Trophoblast cell (in vitro differentiated cells and primary cell): ENCODE results near the gene LANCL2.
A peak's percentile ranks its signal among the peaks of the same experiment; 100 is the strongest.

ENCODE experiments used
- DNase-seq, 2 donors: peaks; one replicate each; pipeline ENCODE4 v3.0.0-alpha.2; 2016
- H2AFZ ChIP-seq: 2 replicates; pipeline ENCODE4 v1.6.1; 2013; ENCODE audit warnings: low read length, moderate library complexity, mild to moderate bottlenecking; ENCODE audit not compliant: insufficient read depth, poor library complexity
- H2AK5ac ChIP-seq: 2 replicates; pipeline ENCODE4 v1.6.1; 2013; ENCODE audit warnings: mild to moderate bottlenecking, low read length
- H2BK120ac ChIP-seq: 2 replicates; pipeline ENCODE4 v1.6.1; 2013; ENCODE audit warnings: low read length, mild to moderate bottlenecking, moderate library complexity; ENCODE audit not compliant: insufficient read depth, poor library complexity
- H2BK12ac ChIP-seq: 2 replicates; pipeline ENCODE4 v1.6.1; 2013; ENCODE audit warnings: mild to moderate bottlenecking, low read length, moderate library complexity
- H2BK5ac ChIP-seq: 2 replicates; pipeline ENCODE4 v1.6.1; 2013; ENCODE audit warnings: low read length, low read depth, moderate library complexity, mild to moderate bottlenecking; ENCODE audit not compliant: poor library complexity
- H3K14ac ChIP-seq: 2 replicates; pipeline ENCODE4 v1.6.1; 2013; ENCODE audit warnings: mild to moderate bottlenecking, low read length
- H3K18ac ChIP-seq: 2 replicates; pipeline ENCODE4 v1.6.1; 2013; ENCODE audit warnings: mild to moderate bottlenecking, low read length
- H3K23ac ChIP-seq: 2 replicates; pipeline ENCODE4 v1.6.1; 2013; ENCODE audit warnings: low read length
- H3K27ac ChIP-seq: 2 replicates; pipeline ENCODE4 v1.5.1; 2013; ENCODE audit warnings: low read depth, mild to moderate bottlenecking, inconsistent platforms, low read length, moderate library complexity
- H3K27me3 ChIP-seq: 2 replicates; pipeline ENCODE4 v1.6.1; 2013; ENCODE audit warnings: inconsistent platforms, mild to moderate bottlenecking, low read length, moderate library complexity; ENCODE audit not compliant: insufficient read depth
- H3K36me3 ChIP-seq, 2 experiments: 1 replicate in 1 of 2; 2 replicates in 1 of 2; pipeline ENCODE4 v1.6.1; 2013; ENCODE audit warnings: low read length in 2 of 2, mild to moderate bottlenecking in 2 of 2, moderate library complexity in 1 of 2; ENCODE audit not compliant: insufficient read depth in 2 of 2, control insufficient read depth in 1 of 2
- H3K4ac ChIP-seq: 2 replicates; pipeline ENCODE4 v1.6.1; 2013; ENCODE audit warnings: low read depth, mild to moderate bottlenecking, low read length, moderate library complexity
- H3K4me1 ChIP-seq, 2 experiments: 1 replicate in 1 of 2; 2 replicates in 1 of 2; pipeline ENCODE4 v1.6.1; 2013; ENCODE audit warnings: low read length in 2 of 2, mild to moderate bottlenecking in 2 of 2, moderate library complexity in 1 of 2; ENCODE audit not compliant: insufficient read depth in 2 of 2, control insufficient read depth in 1 of 2
- H3K4me2 ChIP-seq: 2 replicates; pipeline ENCODE4 v1.6.1; 2013; ENCODE audit warnings: inconsistent platforms, mild to moderate bottlenecking, low read length, moderate library complexity
- H3K4me3 ChIP-seq: 2 replicates; pipeline ENCODE4 v1.5.1; 2013; ENCODE audit warnings: mild to moderate bottlenecking, low read depth, low read length, inconsistent platforms
- H3K79me1 ChIP-seq: one replicate; pipeline ENCODE4 v1.6.1; 2013; ENCODE audit warnings: low read length
- H3K79me2 ChIP-seq: 2 replicates; pipeline ENCODE4 v1.6.1; 2013; ENCODE audit warnings: low read length, mild to moderate bottlenecking; ENCODE audit not compliant: control insufficient read depth, insufficient read depth, poor library complexity
- H3K9ac ChIP-seq: 2 replicates; pipeline ENCODE4 v1.6.1; 2013; ENCODE audit warnings: mild to moderate bottlenecking, low read length
- H3K9me3 ChIP-seq: 2 replicates; pipeline ENCODE4 v1.6.1; 2013; ENCODE audit warnings: low read depth, mild to moderate bottlenecking, control low read depth, inconsistent platforms, low read length; ENCODE audit not compliant: insufficient read depth
- H4K12ac ChIP-seq: 2 replicates; pipeline ENCODE4 v1.6.1; 2013; ENCODE audit warnings: low read depth, mild to moderate bottlenecking, low read length, moderate library complexity
- H4K8ac ChIP-seq: 2 replicates; pipeline ENCODE4 v1.6.1; 2013; ENCODE audit warnings: low read depth, mild to moderate bottlenecking, low read length, moderate library complexity
- H4K91ac ChIP-seq: one replicate; pipeline ENCODE4 v1.6.1; 2013; ENCODE audit warnings: low read depth, mild to moderate bottlenecking, low read length, moderate library complexity
- WGBS: extraction: QIAGEN DNeasy Blood & Tissue Kit; methylation state at CpG from one replicate; pipeline ENCODE4 v1.1.7; 2013; ENCODE audit warnings: missing lambda C conversion rate; ENCODE audit not compliant: insufficient read length, insufficient coverage; ENCODE audit errors: extremely low coverage; 5-methylcytosine and 5-hydroxymethylcytosine counted together

The LANCL2 gene

DNA sequence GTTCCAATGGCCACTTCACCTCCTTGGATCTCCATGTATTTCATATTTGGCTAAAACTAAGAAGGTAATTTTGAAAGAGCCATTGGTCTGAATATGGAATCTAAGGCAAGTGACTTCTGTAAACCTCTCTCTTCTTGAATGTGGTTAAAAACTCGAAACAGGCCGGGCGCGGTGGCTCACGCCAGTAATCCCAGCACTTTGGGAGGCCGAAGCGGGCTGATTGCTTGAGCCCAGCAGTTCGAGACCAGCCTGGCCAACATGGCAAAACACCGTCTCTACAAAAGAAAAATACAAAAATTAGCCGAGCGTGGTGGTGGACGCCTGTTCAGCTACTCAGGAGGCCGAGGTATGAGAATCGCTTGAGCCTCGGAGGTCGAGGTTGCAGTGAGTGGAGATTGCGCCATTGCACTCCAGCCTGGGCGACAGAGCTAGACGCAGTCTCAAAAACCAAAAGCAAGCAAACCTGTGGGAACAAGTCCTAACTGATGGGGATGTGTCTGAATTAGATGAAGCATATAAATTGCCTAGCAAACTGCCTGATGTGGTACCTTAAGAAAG lies 2.2 kb downstream of the LANCL2 start:
- Histone ChIP-seq H3K79me1 (peaks cover 10% of the 10 kb centered on the region), H3K79me2 (peaks cover 10% of the 10 kb centered on the region), H4K8ac (peak overlapping the region; percentile 71), H2AK5ac (no peak overlapping the region), H3K4ac (peak overlapping the region; percentile 33), H3K4me2 (peak overlapping the region; percentile 62), H4K12ac (no peak overlapping the region), H3K23ac (no peak overlapping the region), H3K4me3 (no peak overlapping the region), H3K14ac (no peak overlapping the region), H2BK5ac (no peak overlapping the region), H3K27me3 (no peaks in the 10 kb centered on the region), H3K4me1 (peaks cover 0 to 7% of the 10 kb centered on the region in 2 experiments), H2AFZ (no peak overlapping the region), H3K36me3 (no peaks in the 10 kb centered on the region), H4K91ac (no peak overlapping the region), H3K27ac (no peak overlapping the region), H2BK12ac (no peak overlapping the region), H3K18ac (no peak overlapping the region), H2BK120ac (no peak overlapping the region), H3K9me3 (no peaks in the 10 kb centered on the region), H3K9ac (no peak overlapping the region)
- WGBS, result no CpG with 5 or more reads among the region's 19 CpGs
- DNase-seq, result no peak

DNA sequence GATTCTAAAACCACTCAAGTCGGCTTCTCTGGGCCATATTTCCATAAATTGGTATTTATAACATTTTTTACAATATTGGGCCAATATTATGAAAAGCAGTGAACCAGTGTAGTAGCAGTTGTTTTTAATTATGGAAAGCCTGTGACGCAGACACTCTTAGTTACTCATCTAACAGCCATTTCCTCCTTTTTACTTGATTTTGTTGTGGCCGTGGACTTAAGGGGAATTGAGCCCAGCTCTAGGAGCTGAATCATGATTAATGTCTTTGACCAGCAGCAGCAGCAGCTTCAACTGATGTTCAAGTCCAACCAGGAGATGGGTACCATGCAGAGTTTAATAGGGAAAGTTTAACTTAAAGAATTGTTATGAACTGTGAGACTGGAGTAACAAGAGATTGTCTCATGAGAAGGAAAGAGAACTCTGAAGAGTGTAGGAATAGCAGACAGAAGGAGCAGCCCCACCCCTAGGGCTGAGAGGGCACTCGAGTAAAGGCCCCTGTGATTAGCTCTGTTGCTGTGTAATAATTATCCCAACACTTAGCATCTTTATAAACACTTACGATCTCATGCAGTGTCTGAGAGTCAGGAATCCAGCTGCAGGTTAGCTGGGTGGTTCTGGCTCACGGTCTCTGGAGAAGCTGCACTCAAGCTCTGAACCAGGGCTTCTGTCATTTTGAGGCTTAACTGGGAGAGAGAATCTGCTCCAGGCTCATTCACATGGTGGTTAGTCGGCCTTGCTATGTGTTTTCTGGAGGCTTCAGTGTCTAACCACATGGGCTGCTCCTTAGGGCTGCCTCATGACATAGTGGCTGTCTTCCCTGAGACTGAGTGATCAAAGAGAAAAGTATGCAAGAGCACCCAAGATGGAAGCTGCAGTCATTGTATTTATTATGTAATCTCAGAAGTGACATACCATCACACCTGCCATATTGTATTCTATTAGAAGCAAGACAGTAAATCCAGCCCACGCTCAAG lies 4.6 kb downstream of the LANCL2 start:
- no peak overlapping the region for H3K27ac ChIP-seq
- H2AK5ac ChIP-seq, result no peak overlapping the region
- H3K79me1 ChIP-seq, result peaks cover 10% of the 10 kb centered on the region
- H3K36me3 ChIP-seq, result no peaks in the 10 kb centered on the region
- no peak overlapping the region for H2BK120ac ChIP-seq
- H3K9me3 ChIP-seq, result no peaks in the 10 kb centered on the region
- H3K14ac ChIP-seq, result no peak overlapping the region
- H3K18ac ChIP-seq, result no peak overlapping the region
- no peak overlapping the region for H4K12ac ChIP-seq
- H3K27me3 ChIP-seq, result no peaks in the 10 kb centered on the region
- H3K79me2 ChIP-seq, result peaks cover 10% of the 10 kb centered on the region
- no peak overlapping the region for H3K4me2 ChIP-seq
- no peak overlapping the region for H2AFZ ChIP-seq
- H2BK12ac ChIP-seq, result no peak overlapping the region
- H3K4me3 ChIP-seq, result no peak overlapping the region
- WGBS, result no CpG with 5 or more reads among the region's 8 CpGs
- H3K4me1 ChIP-seq, result peaks cover 0 to 7% of the 10 kb centered on the region in 2 experiments
- H4K8ac ChIP-seq, result no peak overlapping the region
- no peak overlapping the region for H3K9ac ChIP-seq
- H3K23ac ChIP-seq, result no peak overlapping the region
- no peak overlapping the region for H3K4ac ChIP-seq
- no peak for DNase-seq
- H4K91ac ChIP-seq, result no peak overlapping the region
- H2BK5ac ChIP-seq, result no peak overlapping the region

DNA sequence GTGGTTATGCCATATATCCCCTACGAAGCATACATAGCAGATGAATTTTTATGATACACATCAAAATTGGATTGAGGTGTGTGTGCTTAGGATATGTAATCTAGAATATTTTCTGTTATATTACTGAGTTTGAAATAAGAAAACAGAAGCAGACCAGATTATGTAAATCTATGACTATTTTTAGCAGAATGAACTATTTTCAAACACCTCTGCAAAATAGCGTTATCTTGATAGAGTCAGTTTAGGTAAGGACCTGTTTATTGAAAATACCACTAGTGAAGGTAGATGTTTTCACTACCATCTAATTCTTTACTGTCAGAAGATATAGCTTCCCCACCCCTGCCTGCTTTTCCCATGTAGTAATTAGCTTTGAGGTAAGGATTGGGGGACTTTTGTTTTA lies 9.1 kb downstream of the LANCL2 start:
- no peaks in the 10 kb centered on the region for H3K4me1 ChIP-seq
- H4K12ac ChIP-seq, result no peak overlapping the region
- no peak overlapping the region for H3K4me2 ChIP-seq
- no CpG with 5 or more reads among the region's 2 CpGs for WGBS
- H2AK5ac ChIP-seq, result no peak overlapping the region
- H4K91ac ChIP-seq, result no peak overlapping the region
- no peak for DNase-seq
- no peak overlapping the region for H3K9ac ChIP-seq
- H4K8ac ChIP-seq, result no peak overlapping the region
- H3K36me3 ChIP-seq, result no peaks in the 10 kb centered on the region
- no peaks in the 10 kb centered on the region for H3K79me2 ChIP-seq
- H2BK5ac ChIP-seq, result no peak overlapping the region
- no peaks in the 10 kb centered on the region for H3K9me3 ChIP-seq
- no peak overlapping the region for H3K23ac ChIP-seq
- no peak overlapping the region for H3K18ac ChIP-seq
- H3K14ac ChIP-seq, result no peak overlapping the region
- H2BK120ac ChIP-seq, result no peak overlapping the region
- no peaks in the 10 kb centered on the region for H3K27me3 ChIP-seq
- no peak overlapping the region for H3K4me3 ChIP-seq
- H3K79me1 ChIP-seq, result no peaks in the 10 kb centered on the region
- H2BK12ac ChIP-seq, result no peak overlapping the region
- no peak overlapping the region for H3K4ac ChIP-seq
- H3K27ac ChIP-seq, result no peak overlapping the region
- H2AFZ ChIP-seq, result no peak overlapping the region

DNA sequence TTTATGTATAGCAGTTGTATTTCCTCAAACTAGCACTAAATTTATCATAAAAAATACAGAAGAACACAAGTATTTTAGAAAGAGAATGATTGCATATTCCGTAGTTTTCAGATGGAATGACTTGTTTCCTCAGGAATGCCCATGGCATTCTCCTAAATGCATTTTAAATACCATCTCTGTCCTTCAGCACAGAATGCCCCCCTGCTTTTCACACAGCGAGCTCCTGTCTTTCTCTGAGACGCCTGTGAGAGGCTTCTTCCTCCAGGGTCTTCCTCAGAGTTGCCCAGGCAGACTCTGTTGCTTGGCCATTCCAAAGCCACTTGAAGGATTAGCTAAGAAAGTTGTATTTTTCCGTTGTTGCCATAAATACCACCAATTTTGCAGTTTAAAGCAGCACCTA lies 10.1 kb downstream of the LANCL2 start:
- Histone ChIP-seq H3K4ac (no peak overlapping the region), H3K14ac (no peak overlapping the region), H3K9ac (no peak overlapping the region)

More for the DNA sequence above, 10.1 kb downstream of the LANCL2 start:
- Histone ChIP-seq H3K79me1 (no peaks in the 10 kb centered on the region), H2AFZ (no peak overlapping the region), H3K18ac (no peak overlapping the region), H3K36me3 (no peaks in the 10 kb centered on the region), H4K12ac (no peak overlapping the region), H2AK5ac (no peak overlapping the region), H4K91ac (no peak overlapping the region), H3K4me2 (no peak overlapping the region), H4K8ac (no peak overlapping the region), H3K79me2 (no peaks in the 10 kb centered on the region), H3K27ac (no peak overlapping the region), H2BK5ac (no peak overlapping the region), H2BK120ac (no peak overlapping the region), H3K4me3 (no peak overlapping the region), H3K27me3 (no peaks in the 10 kb centered on the region), H3K4me1 (no peaks in the 10 kb centered on the region), H2BK12ac (no peak overlapping the region), H3K23ac (no peak overlapping the region), H3K9me3 (no peaks in the 10 kb centered on the region)
- no peak for DNase-seq
- no CpG with 5 or more reads among the region's 4 CpGs for WGBS
